GM21529 (cell line): ENCODE measurements around the gene ITGB3.
"Not testable (repeated sequence)": the region's sequence is repeated elsewhere in the genome, so short reads cannot be mapped to it uniquely, and the experiment has no call there.

Source experiments
- ATAC-seq: cut with Tn5 transposase; IDR thresholded peaks from one replicate; pipeline ENCODE4 v1.9.1; 2021; ENCODE audit not compliant: unreplicated experiment

Gene ITGB3

GRCh38 chr17:47243737-47244598, 9.7 kb upstream of the ITGB3 start:
- no peak for ATAC-seq

GRCh38 chr17:47244697-47245096, 8.9 kb upstream of the ITGB3 start:
- no peak for ATAC-seq

GRCh38 chr17:47246120-47246519, 7.5 kb upstream of the ITGB3 start:
- no peak for ATAC-seq

- ATAC-seq = no peak
Observed at GRCh38 chr17:47250855-47251254, 2.8 kb upstream of the ITGB3 start.

GRCh38 chr17:47251421-47251940, 2.1 kb upstream of the ITGB3 start:
- ATAC-seq = no peak

- ATAC-seq = no peak
Observed at GRCh38 chr17:47252209-47252608, 1.4 kb upstream of the ITGB3 start.

- no peak for ATAC-seq
Observed at GRCh38 chr17:47252766-47253512, 688 bp upstream of the ITGB3 start.

GRCh38 chr17:47254403-47254943, 846 bp downstream of the ITGB3 start:
- ATAC-seq = no peak

GRCh38 chr17:47257651-47258339, 4.2 kb downstream of the ITGB3 start:
- no peak for ATAC-seq

- ATAC-seq = no peak
Observed at GRCh38 chr17:47262586-47262985, 9.0 kb downstream of the ITGB3 start.

- no peak for ATAC-seq
Observed at GRCh38 chr17:47264166-47264565, 10.5 kb downstream of the ITGB3 start.

GRCh38 chr17:47265983-47266541, 12.4 kb downstream of the ITGB3 start:
- ATAC-seq = no peak

- ATAC-seq = no peak
Observed at GRCh38 chr17:47266782-47267181, 13.2 kb downstream of the ITGB3 start.

- no peak for ATAC-seq
Observed at GRCh38 chr17:47267354-47267828, 13.8 kb downstream of the ITGB3 start.

- ATAC-seq = not testable (repeated sequence)
Observed at GRCh38 chr17:47268964-47269363, 15.3 kb downstream of the ITGB3 start.

- ATAC-seq = not testable (repeated sequence)
Observed at GRCh38 chr17:47269561-47270280, 16.1 kb downstream of the ITGB3 start.

- no peak for ATAC-seq
Observed at GRCh38 chr17:47270946-47271705, 17.5 kb downstream of the ITGB3 start.

GRCh38 chr17:47272491-47272890, 18.9 kb downstream of the ITGB3 start:
- no peak for ATAC-seq

- no peak for ATAC-seq
Observed at GRCh38 chr17:47273245-47273644, 19.6 kb downstream of the ITGB3 start.
